HepG2 (cell line): ENCODE data around the gene FAM3A. TPM values are rescaled to one million over a fixed set of nuclear protein-coding genes. Genes with fewer than 3 reads are reported as not detected.

Experiments used
- ATF2 ChIP-seq: sonication (generic); formaldehyde crosslinking; IDR thresholded peaks from 2 replicates; pipeline ENCODE4 v1.4.0; 2020; ENCODE audit warnings: missing genetic modification reagents
- CHCHD3 ChIP-seq: sonication (generic); formaldehyde crosslinking; IDR thresholded peaks from 2 replicates; pipeline ENCODE4 v1.8.0; 2022; ENCODE audit warnings: mild to moderate bottlenecking, missing genetic modification reagents, moderate library complexity
- GMEB1 ChIP-seq: sonication (generic); formaldehyde crosslinking; IDR thresholded peaks from 2 replicates; pipeline ENCODE4 v1.5.1; 2020; ENCODE audit warnings: missing genetic modification reagents, mild to moderate bottlenecking, borderline replicate concordance
- KDM1A ChIP-seq: IDR thresholded peaks from 2 replicates; pipeline ENCODE4 v1.6.1; 2016; ENCODE audit warnings: missing compliant biosample characterization
- ZFP91 ChIP-seq: sonication (generic); formaldehyde crosslinking; IDR thresholded peaks from 2 replicates; pipeline ENCODE4 v1.9.0; 2022; ENCODE audit warnings: missing genetic modification reagents, mild to moderate bottlenecking, borderline replicate concordance
- ZNF431 ChIP-seq: sonication (generic); formaldehyde crosslinking; IDR thresholded peaks from 2 replicates; pipeline ENCODE4 v1.9.0; 2022; ENCODE audit warnings: missing genetic modification reagents, low read depth, mild to moderate bottlenecking, borderline replicate concordance
- polyA plus RNA-seq, 8 experiments: library from polyadenylated mRNA; depleted of rRNA in 3 of 8; stranded (reverse) in 7 of 8; unstranded in 1 of 8; fragments of >200 nt; fragmentation: Illumina TruSeq in 4 of 8; extraction: Trizol in 4 of 8; gene quantifications; 2 replicates each; pipeline versions ENCODE4 v1.2.1 to v1.2.3, GENCODE V29; 2011 to 2016; ENCODE audit warnings: low read depth in 4 of 8, missing spikeins in 1 of 8, mixed read lengths in 1 of 8; ENCODE audit not compliant: insufficient read depth in 1 of 8
- total RNA-seq, 5 experiments: library from RNA; depleted of rRNA; stranded (reverse); fragments of >200 nt; fragmentation: Illumina TruSeq; extraction: Trizol; gene quantifications; 2 replicates each; pipeline ENCODE4 v1.2.3, GENCODE V29; 2016; ENCODE audit warnings: low read depth in 1 of 5

FAM3A gene
- total and polyA plus RNA-seq, 2 of the 13 experiments (the other 11 are each of a cell fraction or from before 2014, with no cell fraction given) = 11.2 to 22.7 TPM

GRCh38 chrX:154484255-154485149 is 31.5 kb downstream of the FAM3A start (continued):
- no peak for TF ChIP-seq ATF2 (CRISPR knock-in tag)
- TF ChIP-seq GMEB1 (CRISPR knock-in tag) = no peak
- no peak for TF ChIP-seq ZFP91
- no peak for TF ChIP-seq KDM1A (CRISPR knock-in tag)
- no peak for TF ChIP-seq CHCHD3
- TF ChIP-seq ZNF431 (CRISPR knock-in tag) = no peak
